ENCODE results near the gene AMZ2.

- TF ChIP-seq EZH2 (IDR thresholded peaks at IDR 0.05; ENCODE audit: low read depth, unreplicated experiment): no peak
- TF ChIP-seq CTCF (conservative IDR thresholded peaks at IDR 0.05; ENCODE audit: low read depth in 2 of 2): no peak
- no peak for TF ChIP-seq REST (IDR thresholded peaks at IDR 0.05; ENCODE audit: unreplicated experiment)
- TF ChIP-seq POLR2AphosphoS5 (IDR thresholded peaks at IDR 0.05; ENCODE audit: low read depth): no peak
- no peak for TF ChIP-seq NANOG (IDR thresholded peaks at IDR 0.05; ENCODE audit: borderline replicate concordance)
- no peak for TF ChIP-seq ZNF331 (CRISPR knock-in tag; IDR thresholded peaks at IDR 0.05; ENCODE audit: low read depth)
- no peak for TF ChIP-seq JUNB (IDR thresholded peaks at IDR 0.05; ENCODE audit: unreplicated experiment)
- TF ChIP-seq CREB1 (CRISPR knock-in tag; IDR thresholded peaks at IDR 0.05; ENCODE audit: low read depth): no peak
- no peak for TF ChIP-seq EZH2phosphoT487 (IDR thresholded peaks at IDR 0.05; ENCODE audit: unreplicated experiment)
Measured at GRCh38 chr17:68255731-68256538, 8.1 kb downstream of the AMZ2 start.

Data from GM23338 (cell line).